HEK293 (cell line): Measurements from ENCODE around the gene CORO1C.
A peak's percentile ranks its signal among the peaks of the same experiment; 100 is the strongest.

ENCODE experiments used
- CTCF ChIP-seq: fragments of 450-650 bp; formaldehyde crosslinking; IDR thresholded peaks from 2 replicates; pipeline ENCODE4 v1.5.1; 2016; ENCODE audit warnings: missing biosample characterization, missing genetic modification characterization
- GLI4 ChIP-seq: fragments of 450-650 bp; formaldehyde crosslinking; IDR thresholded peaks from 2 replicates; pipeline ENCODE4 v1.5.1; 2016; ENCODE audit warnings: missing biosample characterization, missing genetic modification characterization
- SALL2 ChIP-seq: fragments of 450-650 bp; formaldehyde crosslinking; IDR thresholded peaks from 2 replicates; pipeline ENCODE4 v1.5.0; 2017; ENCODE audit warnings: missing biosample characterization, mild to moderate bottlenecking, missing genetic modification characterization, borderline replicate concordance
- SP3 ChIP-seq: fragments of 450-650 bp; formaldehyde crosslinking; IDR thresholded peaks from 2 replicates; pipeline ENCODE4 v1.5.1; 2016; ENCODE audit warnings: missing biosample characterization, missing genetic modification characterization
- SP7 ChIP-seq: fragments of 450-650 bp; formaldehyde crosslinking; IDR thresholded peaks from 2 replicates; pipeline ENCODE4 v1.5.1; 2016; ENCODE audit warnings: missing biosample characterization, missing genetic modification characterization
- YY1 ChIP-seq: fragments of 450-650 bp; formaldehyde crosslinking; IDR thresholded peaks from 2 replicates; pipeline ENCODE4 v1.5.1; 2018; ENCODE audit warnings: missing biosample characterization, missing genetic modification characterization
- ZNF10 ChIP-seq: fragments of 450-650 bp; formaldehyde crosslinking; IDR thresholded peaks from 2 replicates; pipeline ENCODE4 v1.5.1; 2017; ENCODE audit warnings: missing biosample characterization, missing genetic modification characterization
- ZNF132 ChIP-seq: fragments of 450-650 bp; formaldehyde crosslinking; IDR thresholded peaks from 2 replicates; pipeline ENCODE4 v1.5.1; 2017; ENCODE audit warnings: missing biosample characterization, missing genetic modification characterization, borderline replicate concordance
- ZNF274 ChIP-seq, 2 experiments: fragments of 200-500 bp in 1 of 2; fragments of 450-650 bp in 1 of 2; sonication (Bioruptor generic) in 1 of 2; formaldehyde crosslinking in 1 of 2; IDR thresholded peaks; 2 replicates each; pipeline versions ENCODE4 v1.5.1 to v1.6.1; 2014 to 2016; ENCODE audit warnings: borderline replicate concordance in 1 of 2, inconsistent platforms in 1 of 2, low read length in 1 of 2, missing biosample characterization in 1 of 2, missing genetic modification characterization in 1 of 2
- ZNF670 ChIP-seq: fragments of 450-650 bp; formaldehyde crosslinking; IDR thresholded peaks from 2 replicates; pipeline ENCODE4 v1.5.1; 2016; ENCODE audit warnings: missing biosample characterization, missing genetic modification characterization, low read depth
- ZNF792 ChIP-seq: fragments of 450-650 bp; formaldehyde crosslinking; IDR thresholded peaks from 2 replicates; pipeline ENCODE4 v1.5.1; 2016; ENCODE audit warnings: missing biosample characterization, missing genetic modification characterization
- TF ChIP-seq, protein P1 (sequence below): fragments of 450-650 bp; formaldehyde crosslinking; IDR thresholded peaks from 2 replicates; pipeline ENCODE4 v1.5.1; 2016; ENCODE audit warnings: missing biosample characterization, missing genetic modification characterization
- TF ChIP-seq, protein P2 (sequence below): fragments of 450-650 bp; formaldehyde crosslinking; IDR thresholded peaks from 2 replicates; pipeline ENCODE4 v1.5.1; 2016; ENCODE audit warnings: missing biosample characterization, missing genetic modification characterization

GRCh38 chr12:108730365-108731104 lies 783 bp downstream of the CORO1C start:
- TF ChIP-seq, protein P1, sequence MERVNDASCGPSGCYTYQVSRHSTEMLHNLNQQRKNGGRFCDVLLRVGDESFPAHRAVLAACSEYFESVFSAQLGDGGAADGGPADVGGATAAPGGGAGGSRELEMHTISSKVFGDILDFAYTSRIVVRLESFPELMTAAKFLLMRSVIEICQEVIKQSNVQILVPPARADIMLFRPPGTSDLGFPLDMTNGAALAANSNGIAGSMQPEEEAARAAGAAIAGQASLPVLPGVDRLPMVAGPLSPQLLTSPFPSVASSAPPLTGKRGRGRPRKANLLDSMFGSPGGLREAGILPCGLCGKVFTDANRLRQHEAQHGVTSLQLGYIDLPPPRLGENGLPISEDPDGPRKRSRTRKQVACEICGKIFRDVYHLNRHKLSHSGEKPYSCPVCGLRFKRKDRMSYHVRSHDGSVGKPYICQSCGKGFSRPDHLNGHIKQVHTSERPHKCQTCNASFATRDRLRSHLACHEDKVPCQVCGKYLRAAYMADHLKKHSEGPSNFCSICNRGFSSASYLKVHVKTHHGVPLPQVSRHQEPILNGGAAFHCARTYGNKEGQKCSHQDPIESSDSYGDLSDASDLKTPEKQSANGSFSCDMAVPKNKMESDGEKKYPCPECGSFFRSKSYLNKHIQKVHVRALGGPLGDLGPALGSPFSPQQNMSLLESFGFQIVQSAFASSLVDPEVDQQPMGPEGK (tag by site-specific recombination), result peak; percentile 96
- TF ChIP-seq YY1 (no peak), ZNF670 (tag by site-specific recombination) (no peak), CTCF (no peak), ZNF10 (tag by site-specific recombination) (peak; percentile 66; the same call in 1 of the 2 replicates), ZNF274 (IDR thresholded peaks at IDR 0.05; ENCODE audit: low read length) (no peak), ZNF274 (tag by site-specific recombination; IDR thresholded peaks at IDR 0.05; ENCODE audit: borderline replicate concordance) (no peak), ZNF792 (no peak), ZNF132 (tag by site-specific recombination) (no peak), SALL2 (tag by site-specific recombination) (no peak), SP3 (peak; percentile 77), GLI4 (tag by site-specific recombination) (0 out of 2 replicates have a peak, but pooled peaks have one; percentile 48), SP7 (peak; percentile 97)
- TF ChIP-seq, protein P2, sequence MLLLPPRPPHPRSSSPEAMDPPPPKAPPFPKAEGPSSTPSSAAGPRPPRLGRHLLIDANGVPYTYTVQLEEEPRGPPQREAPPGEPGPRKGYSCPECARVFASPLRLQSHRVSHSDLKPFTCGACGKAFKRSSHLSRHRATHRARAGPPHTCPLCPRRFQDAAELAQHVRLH (tag by site-specific recombination), result no peak
